CD4-positive, alpha-beta T cell treated with Interleukin-10 for 1 hour (primary cell): ENCODE measurements around the gene UACA.
"Not testable (repeated sequence)": the region's sequence is repeated elsewhere in the genome, so short reads cannot be mapped to it uniquely, and the experiment has no call there.

Experiments used
- DNase-seq: peaks from one replicate; pipeline ENCODE4 v3.0.0-alpha.2; 2020

The UACA gene

GRCh38 chr15:70625011-70625410 is 138.3 kb downstream of the UACA start:
- DNase-seq: no peak

- no peak for DNase-seq
These were observed 144.4 kb downstream of the UACA start for GRCh38 chr15:70618929-70619328.

GRCh38 chr15:70617911-70618287 is 145.5 kb downstream of the UACA start:
- DNase-seq: no peak

- DNase-seq: no peak
These were observed 146.1 kb downstream of the UACA start for GRCh38 chr15:70617076-70617910.

- DNase-seq: not testable (repeated sequence)
These were observed 147.0 kb downstream of the UACA start for GRCh38 chr15:70616311-70616756.

- no peak for DNase-seq
These were observed 147.7 kb downstream of the UACA start for GRCh38 chr15:70615435-70616310.

GRCh38 chr15:70614221-70614620 is 149.1 kb downstream of the UACA start:
- no peak for DNase-seq

- DNase-seq: no peak
These were observed 150.1 kb downstream of the UACA start for GRCh38 chr15:70613271-70613670.

- no peak for DNase-seq
These were observed 152.1 kb downstream of the UACA start for GRCh38 chr15:70611286-70611685.

GRCh38 chr15:70610541-70610940 is 152.8 kb downstream of the UACA start:
- no peak for DNase-seq

- no peak for DNase-seq
These were observed 153.5 kb downstream of the UACA start for GRCh38 chr15:70609889-70610288.

GRCh38 chr15:70608144-70608543 is 155.2 kb downstream of the UACA start:
- no peak for DNase-seq

GRCh38 chr15:70605606-70606410 is 157.6 kb downstream of the UACA start:
- DNase-seq: no peak

GRCh38 chr15:70604666-70605315 is 158.6 kb downstream of the UACA start:
- DNase-seq: no peak
